Ishikawa (cell line): ENCODE data around the gene LTF.

Experiments used
- CEBPB ChIP-seq: IDR thresholded peaks from 2 replicates; pipeline ENCODE4 v1.6.1; 2012
- CREB1 ChIP-seq: IDR thresholded peaks from 2 replicates; pipeline ENCODE4 v1.6.1; 2012; ENCODE audit warnings: low read depth
- EGR1 ChIP-seq: IDR thresholded peaks from 2 replicates; pipeline ENCODE4 v1.6.1; 2012
- EP300 ChIP-seq: IDR thresholded peaks from 2 replicates; pipeline ENCODE4 v1.6.1; 2012; ENCODE audit warnings: borderline replicate concordance
- FOXM1 ChIP-seq: IDR thresholded peaks from 2 replicates; pipeline ENCODE4 v1.6.1; 2012; ENCODE audit warnings: low read depth, borderline replicate concordance
- NFIC ChIP-seq: IDR thresholded peaks from 2 replicates; pipeline ENCODE4 v1.6.1; 2012
- RAD21 ChIP-seq: IDR thresholded peaks from 2 replicates; pipeline ENCODE4 v1.6.1; 2012; ENCODE audit warnings: low read depth
- REST ChIP-seq: IDR thresholded peaks from 2 replicates; pipeline ENCODE4 v1.6.1; 2012; ENCODE audit warnings: low read depth, mild to moderate bottlenecking
- TAF1 ChIP-seq: IDR thresholded peaks from 2 replicates; pipeline ENCODE4 v1.6.1; 2012; ENCODE audit warnings: low read depth, mild to moderate bottlenecking
- TCF12 ChIP-seq: IDR thresholded peaks from 2 replicates; pipeline ENCODE4 v1.6.1; 2012; ENCODE audit warnings: low read depth
- TEAD4 ChIP-seq: IDR thresholded peaks from 2 replicates; pipeline ENCODE4 v1.6.1; 2012
- USF1 ChIP-seq: IDR thresholded peaks from 2 replicates; pipeline ENCODE4 v1.6.1; 2012
- YY1 ChIP-seq: IDR thresholded peaks from 2 replicates; pipeline ENCODE4 v1.6.1; 2012; ENCODE audit warnings: low read depth
- ZBTB7A ChIP-seq: IDR thresholded peaks from 2 replicates; pipeline ENCODE4 v1.6.1; 2012; ENCODE audit warnings: low read depth
- TF ChIP-seq, protein P1 (sequence below): IDR thresholded peaks from 2 replicates; pipeline ENCODE4 v1.6.1; 2012

Gene LTF

GRCh38 chr3:46480491-46481195 lies 15.9 kb upstream of the LTF start:
- no peak for TF ChIP-seq TEAD4
- no peak for TF ChIP-seq ZBTB7A
- TF ChIP-seq FOXM1: no peak
- no peak for TF ChIP-seq USF1
- TF ChIP-seq YY1: no peak
- no peak for TF ChIP-seq RAD21
- TF ChIP-seq TCF12: no peak
- no peak for TF ChIP-seq CEBPB
- no peak for TF ChIP-seq CREB1
- no peak for TF ChIP-seq NFIC
- TF ChIP-seq TAF1: no peak
- TF ChIP-seq EGR1: no peak
- TF ChIP-seq EP300: no peak
- TF ChIP-seq REST: no peak
- TF ChIP-seq, protein P1, sequence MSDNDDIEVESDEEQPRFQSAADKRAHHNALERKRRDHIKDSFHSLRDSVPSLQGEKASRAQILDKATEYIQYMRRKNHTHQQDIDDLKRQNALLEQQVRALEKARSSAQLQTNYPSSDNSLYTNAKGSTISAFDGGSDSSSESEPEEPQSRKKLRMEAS: no peak

GRCh38 chr3:46479696-46480095 lies 15.0 kb upstream of the LTF start:
- TF ChIP-seq EP300 (no peak), CEBPB (no peak)

GRCh38 chr3:46479021-46479420 lies 14.3 kb upstream of the LTF start:
- TF ChIP-seq, protein P1: no peak
- TF ChIP-seq FOXM1 (no peak), NFIC (no peak), EGR1 (no peak), TAF1 (no peak)

GRCh38 chr3:46478341-46478740 lies 13.6 kb upstream of the LTF start:
- TF ChIP-seq FOXM1 (no peak), EP300 (no peak), RAD21 (no peak), USF1 (no peak), TEAD4 (no peak)

DNA sequence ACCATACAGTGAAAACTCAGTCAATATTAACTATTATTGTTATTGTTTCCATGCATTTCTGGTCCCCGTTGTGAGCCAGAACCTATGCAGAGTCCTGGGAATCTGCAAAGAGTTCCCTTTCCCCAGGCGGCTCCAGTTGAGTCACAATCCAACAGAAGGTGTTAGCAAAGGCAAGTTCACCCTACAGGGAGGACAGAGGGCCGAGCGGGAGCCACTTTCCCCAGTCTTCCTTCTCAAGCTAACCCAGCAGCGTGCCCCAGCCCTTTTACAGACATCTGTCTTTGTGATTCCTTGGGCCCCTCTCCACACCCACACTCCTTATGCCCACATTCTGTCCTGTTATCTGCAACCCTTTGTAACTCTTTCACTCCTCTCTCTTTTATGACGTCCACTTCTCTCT lies 13.1 kb upstream of the LTF start:
- TF ChIP-seq YY1 (no peak), TEAD4 (no peak), USF1 (no peak), CEBPB (no peak), TAF1 (no peak), RAD21 (no peak), CREB1 (no peak), ZBTB7A (no peak), NFIC (no peak)
- TF ChIP-seq, protein P1: no peak

DNA sequence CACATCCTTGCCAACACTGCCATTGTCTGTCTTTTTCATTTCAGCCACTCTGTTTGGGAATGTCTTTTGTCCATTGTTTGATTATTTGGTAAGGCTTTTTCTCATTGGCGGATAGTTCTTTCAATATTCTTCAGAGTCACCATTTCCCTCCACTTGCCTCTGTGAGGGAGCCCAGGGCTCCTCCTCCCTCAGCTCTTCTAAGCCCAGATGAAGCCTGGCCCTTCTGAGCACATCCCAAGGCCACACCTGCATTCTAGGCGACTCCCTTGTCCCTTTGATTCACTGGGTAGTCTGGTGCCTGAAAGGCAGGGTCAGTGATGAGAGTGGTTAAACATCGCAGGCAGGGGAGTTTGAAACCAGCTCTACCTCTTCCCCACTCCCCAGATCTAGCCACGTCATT lies 12.4 kb upstream of the LTF start:
- TF ChIP-seq CEBPB (no peak), TCF12 (no peak), USF1 (no peak), EGR1 (no peak), RAD21 (no peak), ZBTB7A (no peak), TAF1 (no peak), YY1 (no peak)

DNA sequence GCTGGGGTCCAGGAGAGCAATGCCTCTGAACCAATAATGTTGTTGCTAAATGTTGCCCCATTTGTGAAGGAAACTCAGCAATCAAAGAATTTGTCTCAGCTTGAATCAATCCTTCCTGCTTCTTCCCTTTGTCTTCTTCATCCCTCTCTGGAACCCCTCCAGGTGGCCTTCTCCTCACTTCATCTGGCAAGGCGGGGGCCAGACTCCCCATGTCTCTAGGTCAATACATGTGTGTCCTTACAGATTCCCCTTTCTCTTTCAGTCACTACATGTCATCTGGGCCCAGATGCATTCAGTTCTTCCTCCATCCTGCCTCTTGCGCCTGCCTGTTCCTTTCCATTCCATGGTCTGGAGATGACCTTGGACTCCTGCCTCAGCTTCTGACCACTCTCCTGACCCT lies 8.0 kb upstream of the LTF start:
- TF ChIP-seq TCF12: no peak
- no peak for TF ChIP-seq CEBPB
- TF ChIP-seq TAF1: no peak
- TF ChIP-seq CREB1: no peak
- TF ChIP-seq USF1: no peak
- no peak for TF ChIP-seq REST
- no peak for TF ChIP-seq EGR1
- TF ChIP-seq, protein P1: no peak
